OCI-LY3 (cell line): Measurements from ENCODE around the gene TIMM22.
"Not testable (repeated sequence)": the region's sequence is repeated elsewhere in the genome, so short reads cannot be mapped to it uniquely, and the experiment has no call there.

Experiments used
- H2AFZ ChIP-seq: fragments of 200-600, 300-600 bp; shearing (Covaris generic); 2 replicates; pipeline ENCODE4 v1.6.0; 2014; ENCODE audit warnings: antibody characterized with exemption, low read depth, low read length
- H3K27ac ChIP-seq: fragments of 200-600, 300-600 bp; sonication (generic); 2 replicates; pipeline ENCODE4 v1.5.1; 2014; ENCODE audit warnings: mild to moderate bottlenecking, low read length, moderate library complexity, mixed read lengths
- H3K27me3 ChIP-seq: fragments of 200-600, 300-600 bp; sonication (generic); 2 replicates; pipeline ENCODE4 v1.6.1; 2014; ENCODE audit warnings: low read depth, low read length, mixed read lengths
- H3K36me3 ChIP-seq: fragments of 200-600, 300-600 bp; sonication (generic); replicated peaks from 2 replicates; pipeline ENCODE3; 2014; ENCODE audit warnings: low read depth, low read length, mixed read lengths
- H3K4me1 ChIP-seq: fragments of 300-600, 200-600 bp; sonication (generic); 2 replicates; pipeline ENCODE4 v1.6.1; 2014; ENCODE audit warnings: low read length, mixed read lengths
- H3K4me2 ChIP-seq: fragments of 200-600, 300-600 bp; sonication (generic); 2 replicates; pipeline ENCODE4 v1.6.1; 2014; ENCODE audit warnings: low read length, mixed read lengths
- H3K4me3 ChIP-seq: fragments of 300-600, 200-600 bp; sonication (generic); 2 replicates; pipeline ENCODE4 v1.5.1; 2014; ENCODE audit warnings: antibody characterized with exemption, mild to moderate bottlenecking, low read length, moderate library complexity
- H3K79me2 ChIP-seq: fragments of 300-600, 200-600 bp; shearing (Covaris generic); 2 replicates; pipeline ENCODE4 v1.6.1; 2014; ENCODE audit warnings: mild to moderate bottlenecking, low read length, mixed read lengths
- H3K9ac ChIP-seq: fragments of 300-600, 200-600 bp; shearing (Covaris generic); 2 replicates; pipeline ENCODE4 v1.6.0; 2014; ENCODE audit warnings: mild to moderate bottlenecking, low read length, moderate library complexity
- H3K9me3 ChIP-seq: fragments of 200-600, 300-600 bp; shearing (Covaris generic); 2 replicates; pipeline ENCODE4 v1.6.1; 2014; ENCODE audit warnings: low read length, mixed read lengths; ENCODE audit not compliant: insufficient read depth
- H4K20me1 ChIP-seq: fragments of 200-600, 300-600 bp; sonication (generic); 2 replicates; pipeline ENCODE4 v1.6.1; 2016; ENCODE audit warnings: low read length, mixed read lengths; ENCODE audit not compliant: insufficient read depth
- EZH2phosphoT487 ChIP-seq: fragments of 200-600 bp; shearing (Covaris generic); IDR thresholded peaks from 2 replicates; pipeline ENCODE4 v1.6.1; 2018; ENCODE audit warnings: antibody characterized with exemption, mixed run types, low read depth
- TF ChIP-seq, protein P1 (sequence below): fragments of 200-600, 300-600 bp; sonication (generic); IDR thresholded peaks from 2 replicates; pipeline ENCODE4 v1.5.1; 2014; ENCODE audit warnings: antibody characterized with exemption, low read length, low read depth

The TIMM22 gene

DNA sequence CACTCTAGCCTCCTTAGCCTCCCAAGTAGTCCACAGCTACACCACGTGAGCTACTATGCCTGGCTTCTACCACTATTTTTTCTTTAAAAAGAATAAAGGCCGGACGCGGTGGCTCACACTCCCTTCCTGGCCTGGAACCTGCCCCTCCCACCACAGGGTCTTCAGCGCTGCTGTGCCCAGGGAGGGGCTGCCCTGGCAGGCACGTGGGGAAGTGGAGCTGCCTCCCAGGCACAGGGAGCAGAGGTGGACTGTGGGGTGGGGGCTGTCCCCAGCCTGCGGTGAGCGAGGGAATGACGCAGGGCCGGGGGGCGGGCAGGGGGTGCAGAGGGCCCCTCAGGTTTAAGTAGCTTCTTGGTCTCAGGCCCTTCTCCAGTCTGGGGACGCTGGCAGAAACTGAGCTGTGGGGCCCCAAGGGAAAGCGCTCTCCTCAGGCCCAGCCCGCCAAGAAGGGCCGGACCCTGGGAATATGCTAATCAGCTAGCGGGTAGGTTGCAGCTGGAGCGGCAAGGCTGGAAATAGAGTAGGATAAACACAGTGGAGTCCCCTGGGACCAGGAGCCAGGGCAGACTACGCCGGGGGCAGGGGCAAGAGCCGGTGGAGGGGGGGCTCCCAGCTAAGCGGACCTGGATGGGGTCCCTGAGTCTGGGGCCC is 46.8 kb downstream of the TIMM22 start:
- Histone ChIP-seq H3K9ac (no peak overlapping the region), H3K4me3 (no peak overlapping the region), H3K4me2 (no peak overlapping the region)

DNA sequence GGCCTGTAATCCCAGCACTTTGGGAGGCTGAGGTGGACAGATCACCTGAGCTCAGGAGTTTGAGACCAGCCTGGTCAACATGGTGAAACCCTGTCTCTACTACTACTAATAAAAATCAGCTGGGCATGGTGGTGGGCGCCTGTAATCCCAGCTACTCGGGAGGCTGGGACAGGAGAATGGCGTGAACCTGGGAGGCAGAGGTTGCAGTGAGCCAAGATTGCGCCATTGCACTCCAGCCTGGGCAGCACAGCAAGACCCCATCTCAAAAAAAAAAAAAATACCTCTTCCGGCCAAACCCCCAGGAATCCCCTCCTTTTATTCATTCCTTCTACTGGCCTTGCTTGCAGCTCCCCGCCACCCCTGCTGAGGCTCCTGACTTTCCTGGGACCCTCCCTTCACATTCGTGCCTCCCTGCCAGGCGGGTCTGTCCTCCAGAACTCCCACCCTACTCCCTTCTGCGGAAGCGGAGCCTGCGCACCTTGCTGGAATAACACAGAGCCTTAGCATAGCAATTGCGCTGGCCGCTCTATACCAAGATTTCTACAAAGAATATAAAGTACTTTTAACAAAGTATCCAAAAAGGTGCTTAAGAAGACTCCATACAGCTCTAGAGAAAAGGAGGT is 47.6 kb downstream of the TIMM22 start:
- H3K9me3 ChIP-seq, H3K4me2 ChIP-seq, H3K27me3 ChIP-seq, H3K4me3 ChIP-seq, H3K27ac ChIP-seq, H3K4me1 ChIP-seq, H3K36me3 ChIP-seq, H3K9ac ChIP-seq, H3K79me2 ChIP-seq, H2AFZ ChIP-seq, H4K20me1 ChIP-seq: not testable (repeated sequence)

More for the DNA sequence above, 46.8 kb downstream of the TIMM22 start:
- Histone ChIP-seq H3K36me3 (no peaks in the 10 kb centered on the region), H3K9me3 (no peaks in the 10 kb centered on the region), H2AFZ (no peak overlapping the region), H3K27me3 (no peaks in the 10 kb centered on the region), H3K79me2 (no peaks in the 10 kb centered on the region), H3K4me1 (no peaks in the 10 kb centered on the region), H3K27ac (no peak overlapping the region), H4K20me1 (no peaks in the 10 kb centered on the region)
- TF ChIP-seq EZH2phosphoT487 = no peak
- TF ChIP-seq, protein P1, sequence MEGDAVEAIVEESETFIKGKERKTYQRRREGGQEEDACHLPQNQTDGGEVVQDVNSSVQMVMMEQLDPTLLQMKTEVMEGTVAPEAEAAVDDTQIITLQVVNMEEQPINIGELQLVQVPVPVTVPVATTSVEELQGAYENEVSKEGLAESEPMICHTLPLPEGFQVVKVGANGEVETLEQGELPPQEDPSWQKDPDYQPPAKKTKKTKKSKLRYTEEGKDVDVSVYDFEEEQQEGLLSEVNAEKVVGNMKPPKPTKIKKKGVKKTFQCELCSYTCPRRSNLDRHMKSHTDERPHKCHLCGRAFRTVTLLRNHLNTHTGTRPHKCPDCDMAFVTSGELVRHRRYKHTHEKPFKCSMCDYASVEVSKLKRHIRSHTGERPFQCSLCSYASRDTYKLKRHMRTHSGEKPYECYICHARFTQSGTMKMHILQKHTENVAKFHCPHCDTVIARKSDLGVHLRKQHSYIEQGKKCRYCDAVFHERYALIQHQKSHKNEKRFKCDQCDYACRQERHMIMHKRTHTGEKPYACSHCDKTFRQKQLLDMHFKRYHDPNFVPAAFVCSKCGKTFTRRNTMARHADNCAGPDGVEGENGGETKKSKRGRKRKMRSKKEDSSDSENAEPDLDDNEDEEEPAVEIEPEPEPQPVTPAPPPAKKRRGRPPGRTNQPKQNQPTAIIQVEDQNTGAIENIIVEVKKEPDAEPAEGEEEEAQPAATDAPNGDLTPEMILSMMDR = no peak

DNA sequence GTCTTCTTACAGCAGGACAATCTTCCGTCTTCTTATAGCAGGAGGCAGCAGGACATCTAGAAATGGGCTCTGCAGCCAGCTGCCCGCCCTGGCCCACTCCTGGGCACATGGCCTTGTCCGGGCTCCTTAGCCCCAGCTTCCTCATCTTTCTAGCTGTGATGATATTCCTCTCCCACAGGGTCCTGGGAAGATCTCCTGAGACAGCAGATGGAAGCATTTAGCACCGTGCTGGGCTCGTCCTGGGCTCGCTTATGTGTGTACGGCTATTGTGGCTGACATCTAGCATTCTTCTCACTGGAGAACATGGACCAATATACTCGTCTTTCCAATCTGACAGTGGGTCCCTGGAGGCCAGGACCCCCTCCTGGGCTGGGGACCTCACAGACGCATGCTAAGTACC is 48.5 kb downstream of the TIMM22 start:
- H4K20me1 ChIP-seq = no peaks in the 10 kb centered on the region
- no peaks in the 10 kb centered on the region for H3K4me1 ChIP-seq

DNA sequence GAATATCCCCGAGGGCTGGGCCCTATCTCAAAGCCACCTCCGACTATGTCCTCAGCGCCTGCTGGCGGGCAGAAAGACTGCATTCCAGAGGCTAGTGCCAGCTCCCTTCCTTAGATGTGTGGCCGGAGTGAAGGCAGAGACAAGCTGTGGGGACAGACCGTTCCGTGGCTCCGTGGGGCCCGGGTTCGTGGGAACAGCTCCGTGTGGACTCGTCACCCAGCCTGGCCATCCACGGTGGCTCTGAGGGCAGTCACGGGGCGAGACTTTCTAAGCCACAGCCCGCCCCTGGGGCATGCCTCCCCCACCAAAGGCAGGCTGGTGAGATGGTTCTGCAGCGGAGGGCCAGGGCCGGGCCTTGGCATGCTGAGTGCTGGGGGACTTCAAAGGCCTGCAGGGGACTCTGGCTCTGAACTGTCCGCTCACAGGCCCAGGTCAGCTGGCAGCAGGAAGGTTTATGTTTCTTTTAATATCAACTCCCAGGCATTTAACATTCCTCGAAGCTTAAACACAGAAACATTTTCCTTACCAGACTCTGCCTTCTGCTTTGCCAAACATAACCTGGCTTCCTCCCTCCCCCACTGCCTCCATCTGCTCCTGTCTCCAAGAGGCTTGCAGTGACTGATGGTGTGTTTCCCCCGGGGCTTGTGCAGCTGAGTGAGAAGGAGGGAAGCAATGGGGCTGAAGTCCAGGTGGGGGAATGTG is 50.4 kb downstream of the TIMM22 start:
- Histone ChIP-seq H3K4me1 (no peaks in the 10 kb centered on the region), H3K4me2 (no peak overlapping the region), H3K27ac (no peak overlapping the region), H3K79me2 (no peaks in the 10 kb centered on the region), H3K9ac (no peak overlapping the region), H3K9me3 (no peaks in the 10 kb centered on the region), H3K4me3 (no peak overlapping the region), H3K36me3 (no peaks in the 10 kb centered on the region), H2AFZ (no peak overlapping the region), H3K27me3 (no peaks in the 10 kb centered on the region), H4K20me1 (no peaks in the 10 kb centered on the region)
- TF ChIP-seq, protein P1 = no peak
- TF ChIP-seq EZH2phosphoT487 = no peak

More for the DNA sequence above, 48.5 kb downstream of the TIMM22 start:
- Histone ChIP-seq H3K9ac (no peak overlapping the region), H3K36me3 (no peaks in the 10 kb centered on the region), H2AFZ (no peak overlapping the region), H3K4me3 (no peak overlapping the region), H3K27ac (no peak overlapping the region), H3K27me3 (no peaks in the 10 kb centered on the region), H3K9me3 (no peaks in the 10 kb centered on the region), H3K4me2 (no peak overlapping the region), H3K79me2 (no peaks in the 10 kb centered on the region)
- TF ChIP-seq, protein P1 = no peak
- no peak for TF ChIP-seq EZH2phosphoT487
